Epithelial cell of esophagus (primary cell): ENCODE data around the gene FXYD6.
"Not testable (repeated sequence)": the region's sequence is repeated elsewhere in the genome, so short reads cannot be mapped to it uniquely, and the experiment has no call there.

Source experiments
- DNase-seq: peaks from one replicate; pipeline ENCODE4 v3.0.0; 2010; ENCODE audit warnings: low read depth
- H3K4me3 ChIP-seq: 2 replicates; pipeline ENCODE4 v1.5.1; 2011; ENCODE audit warnings: mild to moderate bottlenecking, low read length, control low read depth
- CTCF ChIP-seq: IDR thresholded peaks from 2 replicates; pipeline ENCODE4 v1.5.1; 2011; ENCODE audit warnings: low read depth, mild to moderate bottlenecking, low read length, control low read depth, inconsistent platforms; ENCODE audit not compliant: insufficient read depth; ENCODE audit errors: missing control alignments

FXYD6 gene

GRCh38 chr11:117816846-117817367 lies 59.6 kb downstream of the FXYD6 start:
- no peak overlapping the region for H3K4me3 ChIP-seq
- TF ChIP-seq CTCF: no peak

GRCh38 chr11:117816151-117816741 lies 60.2 kb downstream of the FXYD6 start:
- no peak for TF ChIP-seq CTCF
- DNase-seq: peak; percentile 66
- no peak overlapping the region for H3K4me3 ChIP-seq

More at GRCh38 chr11:117816846-117817367, 59.6 kb downstream of the FXYD6 start:
- DNase-seq: no peak

GRCh38 chr11:117815262-117815803 lies 61.1 kb downstream of the FXYD6 start:
- no peak for DNase-seq
- H3K4me3 ChIP-seq: no peak overlapping the region
- TF ChIP-seq CTCF: no peak

DNA sequence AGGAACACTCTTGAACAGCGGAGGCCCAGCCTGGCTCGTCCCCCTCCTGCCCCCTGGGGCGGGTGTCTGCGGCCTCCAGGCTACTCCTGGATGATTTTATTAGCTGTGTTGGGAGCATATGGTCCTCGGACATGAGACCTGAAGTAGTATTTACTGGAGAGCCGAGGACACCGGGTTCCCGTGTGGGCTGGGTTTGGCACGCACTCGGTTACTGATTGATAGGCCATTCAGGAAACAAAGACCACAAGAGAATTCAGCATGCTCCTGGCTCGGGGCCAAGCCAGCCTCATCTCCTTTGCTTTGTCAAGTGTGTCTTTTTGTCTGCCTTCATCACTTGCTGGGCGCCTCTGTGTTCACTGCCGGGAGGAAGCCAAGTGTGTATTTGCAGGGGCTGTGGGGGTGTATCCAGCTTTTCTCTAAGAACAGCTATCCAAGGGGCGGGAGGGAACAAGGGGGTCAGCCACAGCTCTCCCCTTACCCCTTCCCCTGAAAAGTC lies 61.6 kb downstream of the FXYD6 start:
- peak; percentile 14 for DNase-seq
- H3K4me3 ChIP-seq: no peak overlapping the region
- no peak for TF ChIP-seq CTCF

DNA sequence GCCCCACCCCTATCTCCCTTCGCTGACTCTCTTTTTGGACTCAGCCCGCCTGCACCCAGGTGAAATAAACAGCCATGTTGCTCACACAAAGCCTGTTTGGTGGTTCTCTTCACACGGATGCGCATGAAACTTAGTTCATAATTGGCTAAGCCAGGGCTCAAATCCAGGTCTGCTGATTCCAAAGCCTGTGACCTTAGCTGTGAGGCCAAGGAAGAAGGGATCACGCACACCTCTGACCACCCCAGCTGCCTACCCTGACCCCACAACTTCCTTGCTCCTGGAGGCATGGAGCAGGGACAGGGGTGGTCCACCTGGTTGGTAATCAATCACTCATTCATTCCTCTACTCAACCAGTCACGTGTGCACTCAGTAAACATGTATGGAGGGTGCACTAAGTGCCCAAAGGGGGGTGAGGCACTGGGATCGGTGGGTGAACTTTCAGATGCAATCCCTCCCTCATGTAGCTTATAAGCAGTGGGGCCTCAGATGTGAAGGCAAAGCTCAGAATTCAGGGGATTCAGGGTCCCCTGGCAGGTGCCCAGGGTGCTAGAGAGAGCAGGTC lies 62.2 kb downstream of the FXYD6 start:
- no peak overlapping the region for H3K4me3 ChIP-seq
- no peak for TF ChIP-seq CTCF
- no peak for DNase-seq

DNA sequence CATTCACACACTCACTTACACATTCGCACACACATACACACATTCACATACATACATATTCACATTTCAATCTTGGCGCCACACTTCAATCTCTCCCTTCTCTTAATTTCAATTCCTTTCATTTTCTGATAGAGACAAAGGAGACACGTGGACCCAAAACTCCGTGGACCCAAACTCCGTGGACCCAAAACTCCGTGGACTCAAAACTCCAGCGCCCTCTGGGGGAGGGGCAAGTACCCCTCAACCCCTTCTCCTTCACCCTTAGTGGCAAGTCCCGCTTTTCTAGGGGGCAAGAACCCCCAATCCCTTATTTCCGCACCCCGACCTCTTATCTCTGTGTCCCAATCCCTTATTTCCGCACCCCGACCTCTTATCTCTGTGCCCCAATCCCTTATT lies 66.4 kb downstream of the FXYD6 start:
- not testable (repeated sequence) for DNase-seq, H3K4me3 ChIP-seq

DNA sequence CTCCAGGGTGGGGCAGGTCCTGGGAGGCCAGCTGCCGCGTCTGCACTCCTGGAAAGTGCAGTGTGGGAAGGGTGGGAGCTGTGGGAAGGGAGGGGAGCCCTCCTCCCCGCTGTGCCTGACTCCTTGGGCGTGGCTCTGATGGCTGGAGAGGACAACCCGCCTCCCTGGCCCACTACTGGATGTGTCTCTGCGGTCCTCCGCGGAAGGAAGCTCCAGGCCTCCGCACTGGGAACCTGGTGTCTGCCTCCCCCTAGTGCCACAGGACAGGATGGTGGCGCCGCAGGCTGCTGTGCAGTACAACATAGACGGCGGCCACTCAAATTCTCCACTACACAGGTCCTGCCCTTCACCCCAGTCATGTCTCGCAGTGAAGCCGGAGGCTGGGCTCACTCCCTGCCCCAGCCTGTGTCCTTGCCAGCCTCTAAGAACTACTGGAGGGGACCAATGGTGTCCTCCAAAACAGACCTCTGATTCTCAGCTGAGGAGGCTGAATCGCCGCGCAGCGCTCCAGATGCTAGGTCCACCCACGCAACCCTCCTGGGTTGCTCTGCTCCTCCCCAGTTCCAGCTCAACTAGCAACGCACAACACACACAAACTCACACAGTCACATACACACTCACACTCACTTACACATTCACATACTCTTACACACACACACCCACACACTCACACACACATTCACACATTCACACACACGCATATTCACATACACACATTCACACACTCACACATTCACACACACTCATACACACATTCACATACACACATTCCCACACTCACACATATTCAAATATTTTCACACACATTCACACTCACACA lies 67.0 kb downstream of the FXYD6 start:
- DNase-seq: peak; percentile 61
- peak; percentile 63 for TF ChIP-seq CTCF
- H3K4me3 ChIP-seq: no peak overlapping the region
